ENCODE results near the gene RFX2. TPM values are rescaled to one million over a fixed set of nuclear protein-coding genes. Genes with fewer than 3 reads are reported as not detected.

The RFX2 gene
- total and polyA plus RNA-seq, 9 of the 15 experiments (the other 6 are each of a cell fraction or from before 2014, with no cell fraction given) = 3.6 to 18.7 (median 8.7) TPM

DNA sequence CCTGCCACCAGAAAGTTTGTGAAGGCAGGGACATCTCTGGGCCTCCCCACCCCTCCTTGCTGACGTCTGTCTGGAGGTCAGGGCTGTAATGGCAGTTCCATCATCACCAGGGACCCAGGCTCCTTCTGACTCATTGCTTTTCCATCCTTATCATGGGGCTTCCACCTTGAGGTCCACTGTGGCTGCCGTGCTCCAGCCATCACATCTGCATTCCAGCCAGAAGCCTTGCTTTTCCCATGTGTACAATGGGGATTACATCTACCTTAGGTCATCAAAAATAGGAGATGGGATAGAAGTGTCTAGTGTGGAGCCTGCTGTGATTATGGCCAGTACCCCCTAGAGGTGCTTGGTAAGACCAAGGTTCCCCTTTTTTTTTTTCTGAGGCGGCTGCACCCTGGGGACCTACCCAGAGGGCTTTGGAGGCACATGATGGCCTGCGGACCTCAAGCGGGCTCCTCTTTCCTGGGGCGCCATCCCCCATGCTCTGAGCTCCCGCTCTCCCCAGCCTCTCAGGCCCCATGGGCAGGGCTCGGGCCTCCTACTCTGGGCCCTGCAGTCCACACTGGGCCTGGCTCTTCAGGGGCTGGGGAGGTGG is 119.0 kb downstream of the RFX2 start (continued):
- TF ChIP-seq CBX1 (IDR thresholded peaks at IDR 0.05; ENCODE audit: low read depth) (peak; percentile 84; the same call in 1 of the 2 replicates), ZNF699 (CRISPR knock-in tag; IDR thresholded peaks at IDR 0.05; ENCODE audit: insufficient replicate concordance) (no peak), ZNF707 (CRISPR knock-in tag; conservative IDR thresholded peaks at IDR 0.05) (no peak), TRIM24 (IDR thresholded peaks at IDR 0.05) (peak in 1 of 2 experiments; percentile 49; a peak in 1 of 4 replicates), EGR1 (conservative IDR thresholded peaks at IDR 0.05) (no peak), HDAC2 (IDR thresholded peaks at IDR 0.05) (peak; percentile 62; the same call in 1 of the 2 replicates), GATAD2B (IDR thresholded peaks at IDR 0.05; ENCODE audit: borderline replicate concordance) (no peak), L3MBTL2 (IDR thresholded peaks at IDR 0.05) (no peak), ARNT (IDR thresholded peaks at IDR 0.05) (0 out of 4 replicates have a peak, but pooled peaks of 1 of the 2 experiments have one; percentile 48), PURB (CRISPR knock-in tag; IDR thresholded peaks at IDR 0.05; ENCODE audit: low read depth) (no peak), TEAD4 (IDR thresholded peaks at IDR 0.05; ENCODE audit: low read length) (peak; percentile 36; the same call in 1 of the 2 replicates), TEAD4 (CRISPR knock-in tag; IDR thresholded peaks at IDR 0.05; ENCODE audit: borderline replicate concordance) (no peak)
- TF ChIP-seq, protein P1, sequence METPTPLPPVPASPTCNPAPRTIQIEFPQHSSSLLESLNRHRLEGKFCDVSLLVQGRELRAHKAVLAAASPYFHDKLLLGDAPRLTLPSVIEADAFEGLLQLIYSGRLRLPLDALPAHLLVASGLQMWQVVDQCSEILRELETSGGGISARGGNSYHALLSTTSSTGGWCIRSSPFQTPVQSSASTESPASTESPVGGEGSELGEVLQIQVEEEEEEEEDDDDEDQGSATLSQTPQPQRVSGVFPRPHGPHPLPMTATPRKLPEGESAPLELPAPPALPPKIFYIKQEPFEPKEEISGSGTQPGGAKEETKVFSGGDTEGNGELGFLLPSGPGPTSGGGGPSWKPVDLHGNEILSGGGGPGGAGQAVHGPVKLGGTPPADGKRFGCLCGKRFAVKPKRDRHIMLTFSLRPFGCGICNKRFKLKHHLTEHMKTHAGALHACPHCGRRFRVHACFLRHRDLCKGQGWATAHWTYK (CRISPR knock-in tag; IDR thresholded peaks at IDR 0.05) = no peak
- TF ChIP-seq, protein P2, sequence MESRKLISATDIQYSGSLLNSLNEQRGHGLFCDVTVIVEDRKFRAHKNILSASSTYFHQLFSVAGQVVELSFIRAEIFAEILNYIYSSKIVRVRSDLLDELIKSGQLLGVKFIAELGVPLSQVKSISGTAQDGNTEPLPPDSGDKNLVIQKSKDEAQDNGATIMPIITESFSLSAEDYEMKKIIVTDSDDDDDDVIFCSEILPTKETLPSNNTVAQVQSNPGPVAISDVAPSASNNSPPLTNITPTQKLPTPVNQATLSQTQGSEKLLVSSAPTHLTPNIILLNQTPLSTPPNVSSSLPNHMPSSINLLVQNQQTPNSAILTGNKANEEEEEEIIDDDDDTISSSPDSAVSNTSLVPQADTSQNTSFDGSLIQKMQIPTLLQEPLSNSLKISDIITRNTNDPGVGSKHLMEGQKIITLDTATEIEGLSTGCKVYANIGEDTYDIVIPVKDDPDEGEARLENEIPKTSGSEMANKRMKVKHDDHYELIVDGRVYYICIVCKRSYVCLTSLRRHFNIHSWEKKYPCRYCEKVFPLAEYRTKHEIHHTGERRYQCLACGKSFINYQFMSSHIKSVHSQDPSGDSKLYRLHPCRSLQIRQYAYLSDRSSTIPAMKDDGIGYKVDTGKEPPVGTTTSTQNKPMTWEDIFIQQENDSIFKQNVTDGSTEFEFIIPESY (CRISPR knock-in tag; IDR thresholded peaks at IDR 0.05) = 0 out of 2 replicates have a peak, but pooled peaks have one; percentile 35
- TF ChIP-seq, protein P3, sequence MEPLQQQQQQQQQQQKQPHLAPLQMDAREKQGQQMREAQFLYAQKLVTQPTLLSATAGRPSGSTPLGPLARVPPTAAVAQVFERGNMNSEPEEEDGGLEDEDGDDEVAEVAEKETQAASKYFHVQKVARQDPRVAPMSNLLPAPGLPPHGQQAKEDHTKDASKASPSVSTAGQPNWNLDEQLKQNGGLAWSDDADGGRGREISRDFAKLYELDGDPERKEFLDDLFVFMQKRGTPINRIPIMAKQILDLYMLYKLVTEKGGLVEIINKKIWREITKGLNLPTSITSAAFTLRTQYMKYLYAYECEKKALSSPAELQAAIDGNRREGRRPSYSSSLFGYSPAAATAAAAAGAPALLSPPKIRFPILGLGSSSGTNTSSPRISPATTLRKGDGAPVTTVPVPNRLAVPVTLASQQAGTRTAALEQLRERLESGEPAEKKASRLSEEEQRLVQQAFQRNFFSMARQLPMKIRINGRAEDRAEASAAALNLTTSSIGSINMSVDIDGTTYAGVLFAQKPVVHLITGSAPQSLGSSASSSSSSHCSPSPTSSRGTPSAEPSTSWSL (CRISPR knock-in tag; IDR thresholded peaks at IDR 0.05; ENCODE audit: borderline replicate concordance) = no peak
